GM23338 (cell line): ENCODE results near the gene MAN2B2. TPM values are rescaled to one million over a fixed set of nuclear protein-coding genes. Genes with fewer than 3 reads are reported as not detected.

Experiments used
- ATAC-seq: fragments of 200-7000 bp; cut with Tn5 transposase; 3 replicates; pipeline ENCODE4 v1.9.1; 2020
- DNase-seq: peaks from one replicate; pipeline ENCODE4 v3.0.0-alpha.2; 2015; ENCODE audit warnings: low spot score
- H2AFZ ChIP-seq: fragments of 200-600 bp; sonication (generic); 2 replicates; pipeline ENCODE4 v1.8.0; 2016; ENCODE audit warnings: antibody characterized with exemption, mild to moderate bottlenecking, moderate library complexity
- H3F3A ChIP-seq: fragments of 200-600 bp; sonication (generic); replicated peaks from 2 replicates; pipeline ENCODE4 v1.8.0; 2017; ENCODE audit warnings: antibody characterized with exemption, mixed run types, low read depth
- H3K27ac ChIP-seq: fragments of 200-600 bp; sonication (generic); 2 replicates; pipeline ENCODE4 v1.6.1; 2016; ENCODE audit warnings: low read depth
- H3K27me3 ChIP-seq: fragments of 200-600 bp; sonication (generic); 2 replicates; pipeline ENCODE4 v1.8.0; 2016; ENCODE audit warnings: mild to moderate bottlenecking, mixed run types, moderate library complexity; ENCODE audit not compliant: insufficient read depth
- H3K36me3 ChIP-seq: fragments of 200-600 bp; sonication (generic); 2 replicates; pipeline ENCODE4 v1.8.0; 2016; ENCODE audit warnings: mild to moderate bottlenecking; ENCODE audit not compliant: insufficient read depth
- H3K4me1 ChIP-seq: fragments of 200-600 bp; sonication (generic); 2 replicates; pipeline ENCODE4 v1.8.0; 2016; ENCODE audit warnings: mild to moderate bottlenecking, moderate library complexity; ENCODE audit not compliant: insufficient read depth
- H3K4me2 ChIP-seq: fragments of 200-600 bp; sonication (generic); 2 replicates; pipeline ENCODE4 v1.7.1; 2017; ENCODE audit warnings: mixed run types
- H3K4me3 ChIP-seq: fragments of 200-600 bp; sonication (generic); 2 replicates; pipeline ENCODE4 v1.6.1; 2016; ENCODE audit warnings: mixed run types
- H3K79me2 ChIP-seq: fragments of 200-600 bp; sonication (generic); replicated peaks from 2 replicates; pipeline ENCODE4 v1.8.0; 2017; ENCODE audit warnings: mild to moderate bottlenecking; ENCODE audit not compliant: insufficient read depth
- H3K9me2 ChIP-seq: fragments of 200-600 bp; sonication (generic); 2 replicates; pipeline ENCODE4 v1.8.0; 2017; ENCODE audit not compliant: insufficient read depth
- H4K20me1 ChIP-seq: fragments of 200-600 bp; sonication (generic); replicated peaks from 2 replicates; pipeline ENCODE4 v1.8.0; 2017; ENCODE audit warnings: mild to moderate bottlenecking; ENCODE audit not compliant: insufficient read depth
- H3K27ac Mint-ChIP-seq: 2 replicates; pipeline ENCODE4 v1.8.0; 2020; ENCODE audit warnings: inconsistent platforms, mild to moderate bottlenecking, moderate library complexity, mixed read lengths
- H3K27me3 Mint-ChIP-seq: 3 replicates; pipeline ENCODE4 v1.8.0; 2022; ENCODE audit warnings: low read depth, mild to moderate bottlenecking, moderate library complexity, mixed read lengths, inconsistent platforms; ENCODE audit not compliant: insufficient read depth, poor library complexity
- H3K36me3 Mint-ChIP-seq: 3 replicates; pipeline ENCODE4 v1.8.0; 2021; ENCODE audit warnings: low read depth, mild to moderate bottlenecking, inconsistent platforms, moderate library complexity, mixed read lengths
- H3K4me1 Mint-ChIP-seq: 3 replicates; pipeline ENCODE4 v1.8.0; 2020; ENCODE audit warnings: mild to moderate bottlenecking, inconsistent platforms, mixed read lengths
- H3K4me3 Mint-ChIP-seq: 3 replicates; pipeline ENCODE4 v1.8.0; 2021; ENCODE audit warnings: moderate library complexity, mild to moderate bottlenecking, inconsistent platforms, mixed read lengths
- H3K9me3 Mint-ChIP-seq: 3 replicates; pipeline ENCODE4 v1.8.0; 2020; ENCODE audit warnings: moderate library complexity, mild to moderate bottlenecking, inconsistent platforms, mixed read lengths
- CREB1 ChIP-seq: fragments of 250-450 bp; sonication (Bioruptor Pico); IDR thresholded peaks from 2 replicates; pipeline ENCODE4 v1.5.0; 2020; ENCODE audit warnings: low read depth, mild to moderate bottlenecking, moderate library complexity
- EZH2 ChIP-seq: fragments of 200-600 bp; sonication (generic); IDR thresholded peaks from one replicate; pipeline ENCODE4 v1.8.0; 2017; ENCODE audit warnings: antibody characterized with exemption, mild to moderate bottlenecking, low read depth; ENCODE audit not compliant: unreplicated experiment
- EZH2phosphoT487 ChIP-seq: fragments of 200-600 bp; sonication (generic); IDR thresholded peaks from one replicate; pipeline ENCODE4 v1.8.1; 2018; ENCODE audit warnings: antibody characterized with exemption; ENCODE audit not compliant: unreplicated experiment
- JUNB ChIP-seq: IDR thresholded peaks from one replicate; pipeline ENCODE4 v1.6.1; 2016; ENCODE audit warnings: antibody characterized with exemption; ENCODE audit not compliant: unreplicated experiment
- NANOG ChIP-seq: IDR thresholded peaks from 2 replicates; pipeline ENCODE4 v1.6.1; 2016; ENCODE audit warnings: antibody characterized with exemption, borderline replicate concordance
- POLR2AphosphoS5 ChIP-seq: IDR thresholded peaks from 2 replicates; pipeline ENCODE4 v1.6.1; 2016; ENCODE audit warnings: antibody characterized with exemption, low read depth
- STAT1 ChIP-seq: IDR thresholded peaks from one replicate; pipeline ENCODE4 v1.6.1; 2016; ENCODE audit warnings: antibody characterized with exemption; ENCODE audit not compliant: unreplicated experiment
- ZNF114 ChIP-seq: fragments of 250-450 bp; sonication (Bioruptor Pico); IDR thresholded peaks from 2 replicates; pipeline ENCODE4 v1.5.0; 2020; ENCODE audit warnings: mild to moderate bottlenecking, moderate library complexity
- ZNF331 ChIP-seq: fragments of 250-450 bp; sonication (Bioruptor Pico); IDR thresholded peaks from 2 replicates; pipeline ENCODE4 v1.5.0; 2020; ENCODE audit warnings: low read depth, mild to moderate bottlenecking, moderate library complexity
- polyA plus RNA-seq: library from polyadenylated mRNA; unstranded; fragments of >200 nt; fragmentation: Nextera tagmentation; extraction: Ambion mirVana; gene quantifications from 2 replicates; pipeline ENCODE4 v1.2.1, GENCODE V29; 2016
- total RNA-seq: library from RNA; depleted of rRNA; stranded (reverse); fragments of >200 nt; shearing (Covaris generic); gene quantifications from 2 replicates; pipeline ENCODE4 v1.2.3, GENCODE V29; 2014
- TF ChIP-seq, protein P1 (sequence below): IDR thresholded peaks from one replicate; pipeline ENCODE4 v1.6.1; 2018; ENCODE audit warnings: antibody characterized with exemption; ENCODE audit not compliant: unreplicated experiment
- TF ChIP-seq, protein P2 (sequence below): IDR thresholded peaks from 2 replicates; pipeline ENCODE4 v1.6.1; 2016; ENCODE audit warnings: antibody characterized with exemption
- TF ChIP-seq, protein P3 (sequence below): fragments of 250-450 bp; sonication (Bioruptor Pico); IDR thresholded peaks from 2 replicates; pipeline ENCODE4 v1.5.0; 2020; ENCODE audit warnings: mild to moderate bottlenecking, moderate library complexity
- TF ChIP-seq, protein P4 (sequence below), 2 experiments: fragments of 200-600 bp in 1 of 2; sonication (generic) in 1 of 2; conservative IDR thresholded peaks; 2 replicates each; pipeline versions ENCODE4 v1.5.1 to v1.6.1; 2016 to 2017; ENCODE audit warnings: antibody characterized with exemption in 2 of 2, low read depth in 2 of 2, mild to moderate bottlenecking in 2 of 2, moderate library complexity in 1 of 2

MAN2B2 gene
- total and polyA plus RNA-seq, 2 experiments from 2014 or later = 1.6 to 6.9 TPM

DNA sequence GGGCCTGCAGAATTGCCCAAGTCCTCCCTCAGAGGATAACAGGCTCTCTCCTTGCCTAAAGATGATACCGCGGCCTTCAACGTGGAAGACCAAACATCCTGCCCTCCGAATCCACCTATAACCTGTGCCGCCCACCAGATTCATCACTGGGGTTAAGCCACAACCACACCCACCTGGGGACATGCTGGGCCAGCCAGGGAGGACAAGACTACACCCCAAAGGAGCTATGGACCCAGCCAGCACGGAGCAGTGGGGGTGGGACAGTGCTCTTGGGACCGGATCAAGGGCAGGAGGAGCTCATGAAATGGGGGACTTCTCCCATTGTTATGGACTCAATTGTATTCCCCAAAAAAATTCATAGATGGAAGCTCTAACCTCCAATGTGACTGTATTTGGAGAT lies 6.8 kb upstream of the MAN2B2 start:
- Histone ChIP-seq H3K36me3 (no peaks in the 10 kb centered on the region), H3F3A (no peaks in the 10 kb centered on the region), H3K27ac (no peak overlapping the region), H4K20me1 (no peaks in the 10 kb centered on the region; the same call in 1 of the 2 replicates), H3K4me1 (no peaks in the 10 kb centered on the region), H3K4me2 (no peak overlapping the region), H3K9me2 (no peaks in the 10 kb centered on the region), H2AFZ (no peak overlapping the region), H3K27me3 (peaks cover 39% of the 10 kb centered on the region), H3K4me3 (no peak overlapping the region), H3K79me2 (no peaks in the 10 kb centered on the region)
- ATAC-seq = no peak
- DNase-seq = no peak
- Mint-ChIP-seq H3K27me3 (peaks cover 40% of the 10 kb centered on the region), H3K4me1 (no peaks in the 10 kb centered on the region), H3K4me3 (no peak overlapping the region), H3K36me3 (no peaks in the 10 kb centered on the region; the same call in 2 of the 3 replicates), H3K27ac (no peak overlapping the region), H3K9me3 (no peaks in the 10 kb centered on the region; the same call in 2 of the 3 replicates)
- no peak for TF ChIP-seq NANOG
- no peak for TF ChIP-seq ZNF331
- no peak for TF ChIP-seq CREB1 (CRISPR knock-in tag)
- TF ChIP-seq EZH2 = no peak
- TF ChIP-seq POLR2AphosphoS5 = no peak
- TF ChIP-seq, protein P1, sequence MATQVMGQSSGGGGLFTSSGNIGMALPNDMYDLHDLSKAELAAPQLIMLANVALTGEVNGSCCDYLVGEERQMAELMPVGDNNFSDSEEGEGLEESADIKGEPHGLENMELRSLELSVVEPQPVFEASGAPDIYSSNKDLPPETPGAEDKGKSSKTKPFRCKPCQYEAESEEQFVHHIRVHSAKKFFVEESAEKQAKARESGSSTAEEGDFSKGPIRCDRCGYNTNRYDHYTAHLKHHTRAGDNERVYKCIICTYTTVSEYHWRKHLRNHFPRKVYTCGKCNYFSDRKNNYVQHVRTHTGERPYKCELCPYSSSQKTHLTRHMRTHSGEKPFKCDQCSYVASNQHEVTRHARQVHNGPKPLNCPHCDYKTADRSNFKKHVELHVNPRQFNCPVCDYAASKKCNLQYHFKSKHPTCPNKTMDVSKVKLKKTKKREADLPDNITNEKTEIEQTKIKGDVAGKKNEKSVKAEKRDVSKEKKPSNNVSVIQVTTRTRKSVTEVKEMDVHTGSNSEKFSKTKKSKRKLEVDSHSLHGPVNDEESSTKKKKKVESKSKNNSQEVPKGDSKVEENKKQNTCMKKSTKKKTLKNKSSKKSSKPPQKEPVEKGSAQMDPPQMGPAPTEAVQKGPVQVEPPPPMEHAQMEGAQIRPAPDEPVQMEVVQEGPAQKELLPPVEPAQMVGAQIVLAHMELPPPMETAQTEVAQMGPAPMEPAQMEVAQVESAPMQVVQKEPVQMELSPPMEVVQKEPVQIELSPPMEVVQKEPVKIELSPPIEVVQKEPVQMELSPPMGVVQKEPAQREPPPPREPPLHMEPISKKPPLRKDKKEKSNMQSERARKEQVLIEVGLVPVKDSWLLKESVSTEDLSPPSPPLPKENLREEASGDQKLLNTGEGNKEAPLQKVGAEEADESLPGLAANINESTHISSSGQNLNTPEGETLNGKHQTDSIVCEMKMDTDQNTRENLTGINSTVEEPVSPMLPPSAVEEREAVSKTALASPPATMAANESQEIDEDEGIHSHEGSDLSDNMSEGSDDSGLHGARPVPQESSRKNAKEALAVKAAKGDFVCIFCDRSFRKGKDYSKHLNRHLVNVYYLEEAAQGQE = no peak
- TF ChIP-seq ZNF114 = no peak
- TF ChIP-seq, protein P2, sequence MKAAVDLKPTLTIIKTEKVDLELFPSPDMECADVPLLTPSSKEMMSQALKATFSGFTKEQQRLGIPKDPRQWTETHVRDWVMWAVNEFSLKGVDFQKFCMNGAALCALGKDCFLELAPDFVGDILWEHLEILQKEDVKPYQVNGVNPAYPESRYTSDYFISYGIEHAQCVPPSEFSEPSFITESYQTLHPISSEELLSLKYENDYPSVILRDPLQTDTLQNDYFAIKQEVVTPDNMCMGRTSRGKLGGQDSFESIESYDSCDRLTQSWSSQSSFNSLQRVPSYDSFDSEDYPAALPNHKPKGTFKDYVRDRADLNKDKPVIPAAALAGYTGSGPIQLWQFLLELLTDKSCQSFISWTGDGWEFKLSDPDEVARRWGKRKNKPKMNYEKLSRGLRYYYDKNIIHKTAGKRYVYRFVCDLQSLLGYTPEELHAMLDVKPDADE = no peak
- TF ChIP-seq, protein P3, sequence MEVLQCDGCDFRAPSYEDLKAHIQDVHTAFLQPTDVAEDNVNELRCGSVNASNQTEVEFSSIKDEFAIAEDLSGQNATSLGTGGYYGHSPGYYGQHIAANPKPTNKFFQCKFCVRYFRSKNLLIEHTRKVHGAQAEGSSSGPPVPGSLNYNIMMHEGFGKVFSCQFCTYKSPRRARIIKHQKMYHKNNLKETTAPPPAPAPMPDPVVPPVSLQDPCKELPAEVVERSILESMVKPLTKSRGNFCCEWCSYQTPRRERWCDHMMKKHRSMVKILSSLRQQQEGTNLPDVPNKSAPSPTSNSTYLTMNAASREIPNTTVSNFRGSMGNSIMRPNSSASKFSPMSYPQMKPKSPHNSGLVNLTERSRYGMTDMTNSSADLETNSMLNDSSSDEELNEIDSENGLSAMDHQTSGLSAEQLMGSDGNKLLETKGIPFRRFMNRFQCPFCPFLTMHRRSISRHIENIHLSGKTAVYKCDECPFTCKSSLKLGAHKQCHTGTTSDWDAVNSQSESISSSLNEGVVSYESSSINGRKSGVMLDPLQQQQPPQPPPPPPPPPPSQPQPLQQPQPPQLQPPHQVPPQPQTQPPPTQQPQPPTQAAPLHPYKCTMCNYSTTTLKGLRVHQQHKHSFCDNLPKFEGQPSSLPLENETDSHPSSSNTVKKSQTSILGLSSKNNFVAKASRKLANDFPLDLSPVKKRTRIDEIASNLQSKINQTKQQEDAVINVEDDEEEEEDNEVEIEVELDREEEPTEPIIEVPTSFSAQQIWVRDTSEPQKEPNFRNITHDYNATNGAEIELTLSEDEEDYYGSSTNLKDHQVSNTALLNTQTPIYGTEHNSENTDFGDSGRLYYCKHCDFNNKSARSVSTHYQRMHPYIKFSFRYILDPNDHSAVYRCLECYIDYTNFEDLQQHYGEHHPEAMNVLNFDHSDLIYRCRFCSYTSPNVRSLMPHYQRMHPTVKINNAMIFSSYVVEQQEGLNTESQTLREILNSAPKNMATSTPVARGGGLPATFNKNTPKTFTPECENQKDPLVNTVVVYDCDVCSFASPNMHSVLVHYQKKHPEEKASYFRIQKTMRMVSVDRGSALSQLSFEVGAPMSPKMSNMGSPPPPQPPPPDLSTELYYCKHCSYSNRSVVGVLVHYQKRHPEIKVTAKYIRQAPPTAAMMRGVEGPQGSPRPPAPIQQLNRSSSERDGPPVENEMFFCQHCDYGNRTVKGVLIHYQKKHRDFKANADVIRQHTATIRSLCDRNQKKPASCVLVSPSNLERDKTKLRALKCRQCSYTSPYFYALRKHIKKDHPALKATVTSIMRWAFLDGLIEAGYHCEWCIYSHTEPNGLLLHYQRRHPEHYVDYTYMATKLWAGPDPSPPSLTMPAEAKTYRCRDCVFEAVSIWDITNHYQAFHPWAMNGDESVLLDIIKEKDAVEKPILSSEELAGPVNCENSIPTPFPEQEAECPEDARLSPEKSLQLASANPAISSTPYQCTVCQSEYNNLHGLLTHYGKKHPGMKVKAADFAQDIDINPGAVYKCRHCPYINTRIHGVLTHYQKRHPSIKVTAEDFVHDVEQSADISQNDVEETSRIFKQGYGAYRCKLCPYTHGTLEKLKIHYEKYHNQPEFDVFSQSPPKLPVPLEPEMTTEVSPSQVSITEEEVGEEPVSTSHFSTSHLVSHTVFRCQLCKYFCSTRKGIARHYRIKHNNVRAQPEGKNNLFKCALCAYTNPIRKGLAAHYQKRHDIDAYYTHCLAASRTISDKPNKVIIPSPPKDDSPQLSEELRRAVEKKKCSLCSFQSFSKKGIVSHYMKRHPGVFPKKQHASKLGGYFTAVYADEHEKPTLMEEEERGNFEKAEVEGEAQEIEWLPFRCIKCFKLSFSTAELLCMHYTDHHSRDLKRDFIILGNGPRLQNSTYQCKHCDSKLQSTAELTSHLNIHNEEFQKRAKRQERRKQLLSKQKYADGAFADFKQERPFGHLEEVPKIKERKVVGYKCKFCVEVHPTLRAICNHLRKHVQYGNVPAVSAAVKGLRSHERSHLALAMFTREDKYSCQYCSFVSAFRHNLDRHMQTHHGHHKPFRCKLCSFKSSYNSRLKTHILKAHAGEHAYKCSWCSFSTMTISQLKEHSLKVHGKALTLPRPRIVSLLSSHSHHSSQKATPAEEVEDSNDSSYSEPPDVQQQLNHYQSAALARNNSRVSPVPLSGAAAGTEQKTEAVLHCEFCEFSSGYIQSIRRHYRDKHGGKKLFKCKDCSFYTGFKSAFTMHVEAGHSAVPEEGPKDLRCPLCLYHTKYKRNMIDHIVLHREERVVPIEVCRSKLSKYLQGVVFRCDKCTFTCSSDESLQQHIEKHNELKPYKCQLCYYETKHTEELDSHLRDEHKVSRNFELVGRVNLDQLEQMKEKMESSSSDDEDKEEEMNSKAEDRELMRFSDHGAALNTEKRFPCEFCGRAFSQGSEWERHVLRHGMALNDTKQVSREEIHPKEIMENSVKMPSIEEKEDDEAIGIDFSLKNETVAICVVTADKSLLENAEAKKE (CRISPR knock-in tag) = no peak
- no peak for TF ChIP-seq EZH2phosphoT487
- no peak for TF ChIP-seq STAT1
- no peak for TF ChIP-seq JUNB
- TF ChIP-seq, protein P4, sequence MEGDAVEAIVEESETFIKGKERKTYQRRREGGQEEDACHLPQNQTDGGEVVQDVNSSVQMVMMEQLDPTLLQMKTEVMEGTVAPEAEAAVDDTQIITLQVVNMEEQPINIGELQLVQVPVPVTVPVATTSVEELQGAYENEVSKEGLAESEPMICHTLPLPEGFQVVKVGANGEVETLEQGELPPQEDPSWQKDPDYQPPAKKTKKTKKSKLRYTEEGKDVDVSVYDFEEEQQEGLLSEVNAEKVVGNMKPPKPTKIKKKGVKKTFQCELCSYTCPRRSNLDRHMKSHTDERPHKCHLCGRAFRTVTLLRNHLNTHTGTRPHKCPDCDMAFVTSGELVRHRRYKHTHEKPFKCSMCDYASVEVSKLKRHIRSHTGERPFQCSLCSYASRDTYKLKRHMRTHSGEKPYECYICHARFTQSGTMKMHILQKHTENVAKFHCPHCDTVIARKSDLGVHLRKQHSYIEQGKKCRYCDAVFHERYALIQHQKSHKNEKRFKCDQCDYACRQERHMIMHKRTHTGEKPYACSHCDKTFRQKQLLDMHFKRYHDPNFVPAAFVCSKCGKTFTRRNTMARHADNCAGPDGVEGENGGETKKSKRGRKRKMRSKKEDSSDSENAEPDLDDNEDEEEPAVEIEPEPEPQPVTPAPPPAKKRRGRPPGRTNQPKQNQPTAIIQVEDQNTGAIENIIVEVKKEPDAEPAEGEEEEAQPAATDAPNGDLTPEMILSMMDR (conservative IDR thresholded peaks at IDR 0.05; ENCODE audit: low read depth in 2 of 2) = no peak
